Nephron progenitor cell (in vitro differentiated cells): Measurements from ENCODE around the gene A3GALT2.

ENCODE experiments used
- DNase-seq: peaks from one replicate; pipeline ENCODE4 v3.0.0; 2021
- H3K27ac Mint-ChIP-seq: 2 replicates; pipeline ENCODE4 v1.8.0; 2021; ENCODE audit warnings: mild to moderate bottlenecking, moderate library complexity, mixed read lengths
- H3K27me3 Mint-ChIP-seq: 2 replicates; pipeline ENCODE4 v1.8.0; 2021; ENCODE audit warnings: mild to moderate bottlenecking, low read depth, mixed read lengths; ENCODE audit not compliant: poor library complexity
- H3K36me3 Mint-ChIP-seq: 2 replicates; pipeline ENCODE4 v1.8.0; 2021; ENCODE audit warnings: low read depth, mixed read lengths
- H3K4me1 Mint-ChIP-seq: 2 replicates; pipeline ENCODE4 v1.8.0; 2021; ENCODE audit warnings: mixed read lengths
- H3K4me3 Mint-ChIP-seq: 2 replicates; pipeline ENCODE4 v1.8.0; 2021; ENCODE audit warnings: mild to moderate bottlenecking, moderate library complexity, mixed read lengths
- H3K9me3 Mint-ChIP-seq: 2 replicates; pipeline ENCODE4 v1.8.0; 2021; ENCODE audit warnings: mild to moderate bottlenecking, moderate library complexity, mixed read lengths
- CTCF ChIP-seq: fragments of 200-600 bp; sonication (generic); IDR thresholded peaks from 2 replicates; pipeline ENCODE4 v1.5.0; 2021; ENCODE audit warnings: antibody characterized with exemption

Gene A3GALT2

GRCh38 chr1:33320619-33321165 is at the start of gene A3GALT2:
TSS of gene A3GALT2 (minus strand) at chr1:33321098. CDS start at chr1:33321098, 0 bp downstream.
- Mint-ChIP-seq H3K9me3 (no peaks in the 10 kb centered on the region), H3K27me3 (peaks cover 3% of the 10 kb centered on the region), H3K4me1 (peaks cover 68% of the 10 kb centered on the region), H3K36me3 (peaks cover 20% of the 10 kb centered on the region), H3K27ac (peak within 1 kb of the TSS; percentile 77), H3K4me3 (no peak within 1 kb of the TSS)
- no peak for TF ChIP-seq CTCF
- no peak for DNase-seq

- no peak for TF ChIP-seq CTCF
- Mint-ChIP-seq H3K9me3 (no peaks in the 10 kb centered on the region), H3K27ac (no peak overlapping the region), H3K4me3 (no peak overlapping the region), H3K36me3 (peaks cover 57% of the 10 kb centered on the region), H3K4me1 (peaks cover 55% of the 10 kb centered on the region), H3K27me3 (no peaks in the 10 kb centered on the region)
- no peak for DNase-seq
Observed at GRCh38 chr1:33370301-33370700, 49.4 kb upstream of the A3GALT2 start.

GRCh38 chr1:33369764-33370163 is 48.9 kb upstream of the A3GALT2 start:
- TF ChIP-seq CTCF: no peak
- peaks cover 51% of the 10 kb centered on the region for H3K36me3 Mint-ChIP-seq
- H3K9me3 Mint-ChIP-seq: no peaks in the 10 kb centered on the region
- H3K4me1 Mint-ChIP-seq: peaks cover 60% of the 10 kb centered on the region
- no peak for DNase-seq
- H3K4me3 Mint-ChIP-seq: no peak overlapping the region
- H3K27ac Mint-ChIP-seq: no peak overlapping the region
- no peaks in the 10 kb centered on the region for H3K27me3 Mint-ChIP-seq

- H3K27me3 Mint-ChIP-seq: no peaks in the 10 kb centered on the region
- peaks cover 47% of the 10 kb centered on the region for H3K36me3 Mint-ChIP-seq
- no peak for DNase-seq
- no peaks in the 10 kb centered on the region for H3K9me3 Mint-ChIP-seq
- peak overlapping the region; percentile 46 for H3K27ac Mint-ChIP-seq
- peaks cover 65% of the 10 kb centered on the region for H3K4me1 Mint-ChIP-seq
- no peak overlapping the region for H3K4me3 Mint-ChIP-seq
- TF ChIP-seq CTCF: no peak
Observed at GRCh38 chr1:33369081-33369480, 48.2 kb upstream of the A3GALT2 start.

- H3K4me3 Mint-ChIP-seq: no peak overlapping the region
- H3K27me3 Mint-ChIP-seq: no peaks in the 10 kb centered on the region
- H3K9me3 Mint-ChIP-seq: no peaks in the 10 kb centered on the region
- H3K4me1 Mint-ChIP-seq: peaks cover 65% of the 10 kb centered on the region
- no peak for DNase-seq
- H3K27ac Mint-ChIP-seq: no peak overlapping the region
- TF ChIP-seq CTCF: no peak
- peaks cover 40% of the 10 kb centered on the region for H3K36me3 Mint-ChIP-seq
Observed at GRCh38 chr1:33368431-33368830, 47.5 kb upstream of the A3GALT2 start.
